Panc1 (cell line): ENCODE data around the gene MSRB2.

Experiments
- POLR2AphosphoS5 ChIP-seq: IDR thresholded peaks from 2 replicates; pipeline ENCODE4 v1.6.1; 2012; ENCODE audit warnings: mild to moderate bottlenecking, low read depth, low read length, moderate library complexity
- TF ChIP-seq, protein P1 (sequence below): fragments of 450-650 bp; IDR thresholded peaks from 2 replicates; pipeline ENCODE4 v1.5.1; 2017; ENCODE audit warnings: mild to moderate bottlenecking
- TF ChIP-seq, protein P2 (sequence below), 2 experiments: IDR thresholded peaks; 2 replicates each; pipeline ENCODE4 v1.6.1; 2011 to 2012; ENCODE audit warnings: low read depth in 2 of 2, control low read depth in 1 of 2, low read length in 1 of 2, mild to moderate bottlenecking in 1 of 2, moderate library complexity in 1 of 2; ENCODE audit not compliant: insufficient read depth in 1 of 2

DNA sequence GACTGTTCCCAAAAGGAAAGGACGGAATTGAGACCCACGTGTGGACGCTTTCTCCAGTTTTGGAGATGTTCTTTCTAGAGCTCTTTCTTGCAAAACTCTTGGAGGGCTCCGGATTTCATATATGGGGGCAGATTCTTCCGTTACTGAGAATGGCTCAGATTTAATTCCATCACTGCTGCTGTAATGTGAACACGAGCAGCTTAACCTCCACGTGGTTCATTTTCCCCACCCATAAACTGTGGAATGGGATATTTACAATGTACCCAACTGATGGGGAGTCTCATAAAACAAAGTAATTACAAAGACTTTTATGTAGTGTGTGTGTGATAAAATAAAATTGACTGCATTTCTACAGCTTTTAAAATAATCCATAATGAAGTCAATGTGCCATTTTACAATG lies 15.1 kb upstream of the MSRB2 start:
- TF ChIP-seq, protein P1, sequence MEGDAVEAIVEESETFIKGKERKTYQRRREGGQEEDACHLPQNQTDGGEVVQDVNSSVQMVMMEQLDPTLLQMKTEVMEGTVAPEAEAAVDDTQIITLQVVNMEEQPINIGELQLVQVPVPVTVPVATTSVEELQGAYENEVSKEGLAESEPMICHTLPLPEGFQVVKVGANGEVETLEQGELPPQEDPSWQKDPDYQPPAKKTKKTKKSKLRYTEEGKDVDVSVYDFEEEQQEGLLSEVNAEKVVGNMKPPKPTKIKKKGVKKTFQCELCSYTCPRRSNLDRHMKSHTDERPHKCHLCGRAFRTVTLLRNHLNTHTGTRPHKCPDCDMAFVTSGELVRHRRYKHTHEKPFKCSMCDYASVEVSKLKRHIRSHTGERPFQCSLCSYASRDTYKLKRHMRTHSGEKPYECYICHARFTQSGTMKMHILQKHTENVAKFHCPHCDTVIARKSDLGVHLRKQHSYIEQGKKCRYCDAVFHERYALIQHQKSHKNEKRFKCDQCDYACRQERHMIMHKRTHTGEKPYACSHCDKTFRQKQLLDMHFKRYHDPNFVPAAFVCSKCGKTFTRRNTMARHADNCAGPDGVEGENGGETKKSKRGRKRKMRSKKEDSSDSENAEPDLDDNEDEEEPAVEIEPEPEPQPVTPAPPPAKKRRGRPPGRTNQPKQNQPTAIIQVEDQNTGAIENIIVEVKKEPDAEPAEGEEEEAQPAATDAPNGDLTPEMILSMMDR = no peak
- no peak for TF ChIP-seq POLR2AphosphoS5
- TF ChIP-seq, protein P2, sequence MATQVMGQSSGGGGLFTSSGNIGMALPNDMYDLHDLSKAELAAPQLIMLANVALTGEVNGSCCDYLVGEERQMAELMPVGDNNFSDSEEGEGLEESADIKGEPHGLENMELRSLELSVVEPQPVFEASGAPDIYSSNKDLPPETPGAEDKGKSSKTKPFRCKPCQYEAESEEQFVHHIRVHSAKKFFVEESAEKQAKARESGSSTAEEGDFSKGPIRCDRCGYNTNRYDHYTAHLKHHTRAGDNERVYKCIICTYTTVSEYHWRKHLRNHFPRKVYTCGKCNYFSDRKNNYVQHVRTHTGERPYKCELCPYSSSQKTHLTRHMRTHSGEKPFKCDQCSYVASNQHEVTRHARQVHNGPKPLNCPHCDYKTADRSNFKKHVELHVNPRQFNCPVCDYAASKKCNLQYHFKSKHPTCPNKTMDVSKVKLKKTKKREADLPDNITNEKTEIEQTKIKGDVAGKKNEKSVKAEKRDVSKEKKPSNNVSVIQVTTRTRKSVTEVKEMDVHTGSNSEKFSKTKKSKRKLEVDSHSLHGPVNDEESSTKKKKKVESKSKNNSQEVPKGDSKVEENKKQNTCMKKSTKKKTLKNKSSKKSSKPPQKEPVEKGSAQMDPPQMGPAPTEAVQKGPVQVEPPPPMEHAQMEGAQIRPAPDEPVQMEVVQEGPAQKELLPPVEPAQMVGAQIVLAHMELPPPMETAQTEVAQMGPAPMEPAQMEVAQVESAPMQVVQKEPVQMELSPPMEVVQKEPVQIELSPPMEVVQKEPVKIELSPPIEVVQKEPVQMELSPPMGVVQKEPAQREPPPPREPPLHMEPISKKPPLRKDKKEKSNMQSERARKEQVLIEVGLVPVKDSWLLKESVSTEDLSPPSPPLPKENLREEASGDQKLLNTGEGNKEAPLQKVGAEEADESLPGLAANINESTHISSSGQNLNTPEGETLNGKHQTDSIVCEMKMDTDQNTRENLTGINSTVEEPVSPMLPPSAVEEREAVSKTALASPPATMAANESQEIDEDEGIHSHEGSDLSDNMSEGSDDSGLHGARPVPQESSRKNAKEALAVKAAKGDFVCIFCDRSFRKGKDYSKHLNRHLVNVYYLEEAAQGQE (IDR thresholded peaks at IDR 0.05; ENCODE audit: insufficient read depth in 1 of 2, low read depth in 2 of 2, low read length in 1 of 2) = no peak
